HG02884 (cell line): ENCODE results near the gene MEF2C.
"Not testable (repeated sequence)": the region's sequence is repeated elsewhere in the genome, so short reads cannot be mapped to it uniquely, and the experiment has no call there.

ENCODE experiments used
- ATAC-seq: cut with Tn5 transposase; IDR thresholded peaks from one replicate; pipeline ENCODE4 v1.9.1; 2021; ENCODE audit warnings: mild to moderate bottlenecking, moderate library complexity; ENCODE audit not compliant: unreplicated experiment

Gene MEF2C

DNA sequence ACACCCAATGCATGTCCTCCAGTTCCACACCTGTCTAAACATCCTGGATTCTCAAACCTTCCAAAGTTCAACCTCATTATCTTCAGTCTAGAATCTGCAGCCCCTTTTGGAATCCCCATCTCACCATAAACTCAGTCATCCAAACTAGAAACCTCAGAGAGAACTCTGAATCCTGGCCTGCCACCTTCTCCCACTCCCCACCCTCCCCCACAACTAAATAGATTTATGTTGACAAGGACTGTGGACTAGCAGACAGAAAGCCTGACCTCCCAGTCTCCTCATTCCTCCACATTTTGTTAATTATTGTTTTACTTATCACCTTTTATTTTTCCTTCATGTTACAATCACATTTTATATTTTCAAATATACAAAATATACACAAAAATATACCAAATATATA lies 76.6 kb downstream of the MEF2C start:
- ATAC-seq: no peak

DNA sequence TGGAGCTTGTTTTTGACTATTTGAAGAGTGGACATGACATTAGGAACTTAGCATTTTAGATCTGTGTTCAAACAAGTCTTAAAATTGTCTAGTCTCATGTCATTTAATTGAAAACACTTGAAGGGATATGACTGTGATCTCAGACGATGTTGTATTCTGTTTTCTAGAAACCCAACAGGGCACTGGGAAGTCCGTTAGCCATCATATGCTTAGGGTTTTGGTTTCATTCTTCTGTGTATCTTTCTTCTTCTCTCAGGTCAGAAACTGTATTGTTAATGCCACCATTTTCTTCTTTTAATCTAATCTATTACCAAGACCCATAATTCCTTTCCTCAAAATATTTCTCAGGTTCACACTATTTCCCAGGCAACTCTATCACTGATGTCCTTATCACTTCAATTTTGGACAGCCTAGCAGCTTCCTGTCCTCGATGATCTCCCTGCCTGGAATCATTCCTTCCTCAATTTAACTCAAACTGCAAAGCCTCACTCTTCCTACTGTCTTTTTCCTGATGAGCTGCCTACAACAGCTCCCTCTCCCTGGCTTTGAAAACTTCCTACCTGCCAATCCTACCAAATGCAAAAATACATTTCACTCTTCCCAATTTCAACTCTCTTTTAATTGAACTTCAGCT lies 77.7 kb downstream of the MEF2C start:
- ATAC-seq: peak; percentile 41

DNA sequence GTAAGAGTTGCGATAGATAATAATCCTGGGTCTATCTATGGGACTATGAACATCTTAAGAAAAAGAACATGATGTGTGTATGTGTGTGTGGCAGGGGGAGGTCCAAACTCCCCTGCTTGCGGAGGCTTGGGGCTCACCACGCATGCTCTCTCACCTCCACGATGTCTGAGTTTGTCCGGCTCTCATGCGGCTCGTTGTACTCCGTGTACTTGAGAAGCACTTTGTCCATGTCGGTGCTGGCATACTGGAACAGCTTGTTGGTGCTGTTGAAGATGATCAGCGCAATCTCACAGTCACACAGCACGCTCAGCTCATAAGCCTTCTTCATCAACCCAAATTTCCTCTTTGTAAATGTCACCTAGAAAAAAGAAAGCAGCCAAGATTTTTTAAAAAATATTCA lies 78.5 kb downstream of the MEF2C start:
- no peak for ATAC-seq

DNA sequence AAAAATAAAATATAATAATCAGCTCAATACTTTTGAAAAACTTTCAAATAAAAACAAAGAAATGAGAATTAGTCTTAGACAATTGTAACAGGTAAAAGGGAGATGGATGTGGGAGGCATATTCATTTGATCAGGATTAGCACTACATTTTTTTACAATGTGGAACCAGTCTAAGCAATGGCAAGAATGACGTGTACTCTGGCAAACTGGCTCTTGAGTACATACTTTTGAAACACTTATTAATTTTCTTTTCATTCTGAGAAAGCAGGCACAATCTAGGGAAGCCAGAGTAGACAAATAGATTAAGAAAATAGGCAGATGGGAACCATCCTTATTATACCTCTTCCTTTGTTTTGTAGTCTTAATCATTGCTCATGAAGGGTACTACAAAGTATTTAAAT lies 79.7 kb downstream of the MEF2C start:
- no peak for ATAC-seq

DNA sequence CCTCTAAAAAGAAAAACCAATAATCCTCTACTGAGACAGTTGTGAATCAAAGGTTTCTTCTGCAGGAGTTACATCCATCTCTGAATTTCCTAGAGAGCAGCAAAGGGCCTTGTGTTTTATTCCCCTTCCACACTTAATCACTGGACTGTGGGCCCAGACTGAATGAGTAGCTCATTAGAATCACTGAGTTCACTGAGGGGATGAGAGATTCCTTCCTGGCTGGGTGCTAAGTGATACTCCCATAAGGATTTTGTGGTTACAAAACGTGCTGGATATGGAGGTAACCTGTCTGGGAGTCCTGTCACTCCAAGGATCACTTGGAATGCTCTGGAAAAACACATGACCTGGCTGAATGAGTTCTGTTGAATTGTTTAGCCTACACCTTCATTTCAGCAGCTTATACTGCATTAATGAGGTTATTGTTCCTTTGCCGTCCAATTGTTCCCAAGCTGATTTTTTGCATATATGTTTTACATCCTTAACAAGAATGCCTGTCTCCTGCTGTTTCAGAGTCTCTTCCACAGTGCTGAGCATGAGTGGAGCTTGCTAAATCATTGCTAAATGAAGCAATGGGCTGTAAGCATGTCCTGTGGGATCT lies 82.9 kb downstream of the MEF2C start:
- ATAC-seq: no peak

DNA sequence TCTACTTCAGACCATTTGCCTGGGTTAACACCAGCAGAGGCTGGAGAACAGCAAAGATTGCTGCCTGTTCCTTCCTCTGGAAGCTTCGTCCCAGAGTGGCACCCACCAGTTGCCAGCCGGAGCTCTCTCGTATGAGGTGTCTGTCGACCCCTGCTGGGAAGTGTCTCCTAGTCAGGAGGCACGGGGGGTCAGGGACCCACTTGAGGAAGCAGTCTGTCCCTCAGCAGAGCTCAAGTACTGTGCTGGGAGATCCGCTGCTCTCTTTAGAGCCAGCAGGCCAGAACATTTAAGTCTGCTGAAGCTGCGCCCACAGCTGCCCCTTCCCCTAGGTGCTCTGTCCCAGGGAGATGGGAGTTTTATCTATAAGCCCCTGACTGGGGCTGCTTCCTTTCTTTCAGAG lies 84.1 kb downstream of the MEF2C start:
- ATAC-seq: not testable (repeated sequence)

GRCh38 chr5:88793797-88794196 lies 89.2 kb downstream of the MEF2C start:
- not testable (repeated sequence) for ATAC-seq

- peak; percentile 49 for ATAC-seq
Observed at GRCh38 chr5:88792144-88792840, 90.7 kb downstream of the MEF2C start.

- no peak for ATAC-seq
Observed at GRCh38 chr5:88787856-88788255, 95.1 kb downstream of the MEF2C start.

- ATAC-seq: no peak
Observed at GRCh38 chr5:88786789-88787188, 96.2 kb downstream of the MEF2C start.

DNA sequence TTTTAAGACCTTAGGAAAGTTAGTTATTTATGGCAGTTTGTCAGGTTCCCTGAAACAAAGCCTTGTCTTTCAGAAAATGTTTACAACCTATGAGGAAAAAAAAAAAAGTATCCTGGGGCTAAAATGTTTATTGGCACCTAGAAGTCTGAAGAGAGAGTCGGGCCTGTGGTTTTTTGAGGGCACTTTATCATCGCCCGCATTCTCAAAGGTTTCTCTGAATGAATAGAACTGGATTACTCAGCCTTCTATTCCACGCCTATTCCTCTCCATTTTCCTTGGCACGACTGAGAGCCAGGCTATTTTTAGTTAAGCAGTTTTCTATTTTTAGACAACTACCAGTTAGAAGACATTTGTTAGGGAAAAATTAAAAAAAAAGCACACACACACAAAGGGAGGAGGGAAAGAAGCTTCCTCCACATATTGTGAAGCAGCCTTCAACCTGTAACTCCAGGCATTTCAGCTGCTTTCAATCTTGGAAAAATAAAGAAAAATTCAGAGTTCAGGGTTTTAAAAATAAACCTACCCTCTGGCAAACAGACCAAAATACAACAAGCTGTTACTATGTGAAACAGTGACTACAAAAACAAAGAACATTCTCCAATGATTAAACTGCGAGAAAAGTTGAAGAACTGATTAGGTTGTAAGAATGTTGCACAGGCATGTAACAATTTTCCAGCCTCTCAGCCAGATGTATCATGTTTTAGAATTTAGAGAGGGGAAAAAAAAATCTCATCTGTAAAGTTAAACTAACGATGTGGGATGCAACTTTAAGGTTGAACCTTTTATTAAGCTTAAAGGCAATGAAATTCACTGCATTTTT lies 97.0 kb downstream of the MEF2C start:
- ATAC-seq: peak; percentile 61

DNA sequence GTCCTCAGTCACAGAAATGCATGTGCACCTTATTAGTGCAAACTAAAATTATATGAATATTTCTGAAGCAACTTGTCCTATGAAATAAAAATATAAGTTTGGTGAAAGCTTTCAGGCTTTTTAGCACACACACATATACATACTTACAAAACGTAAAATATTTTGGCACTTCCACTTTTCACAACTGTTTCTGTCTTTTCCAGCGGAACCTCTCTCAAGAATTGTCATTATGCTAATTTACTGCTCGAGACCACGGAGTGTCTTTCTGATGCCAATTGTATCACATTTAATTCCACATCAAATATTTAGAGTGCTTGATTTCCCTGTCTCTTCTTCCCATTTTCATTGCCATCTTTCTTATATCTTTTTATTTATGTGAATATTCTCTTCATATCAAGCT lies 100.4 kb downstream of the MEF2C start:
- no peak for ATAC-seq

DNA sequence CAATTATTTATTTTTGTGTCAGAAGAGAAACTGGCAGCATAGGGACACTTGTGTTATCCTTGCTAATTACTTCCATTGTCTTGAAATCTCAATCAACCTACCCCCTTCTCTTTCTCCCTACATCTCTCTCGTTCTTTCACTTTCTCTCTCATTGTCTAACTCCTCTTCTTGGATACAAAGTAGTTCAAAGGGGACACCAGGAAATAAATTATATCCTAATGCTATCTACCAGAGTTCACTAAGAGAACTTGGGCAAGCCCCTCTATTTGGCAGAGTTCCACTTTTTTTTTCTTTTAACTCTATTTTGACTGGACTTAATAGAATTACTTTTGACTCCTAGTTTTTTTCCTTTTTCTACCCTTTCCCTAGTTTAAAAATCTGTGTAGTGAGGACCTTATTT lies 102.2 kb downstream of the MEF2C start:
- no peak for ATAC-seq

DNA sequence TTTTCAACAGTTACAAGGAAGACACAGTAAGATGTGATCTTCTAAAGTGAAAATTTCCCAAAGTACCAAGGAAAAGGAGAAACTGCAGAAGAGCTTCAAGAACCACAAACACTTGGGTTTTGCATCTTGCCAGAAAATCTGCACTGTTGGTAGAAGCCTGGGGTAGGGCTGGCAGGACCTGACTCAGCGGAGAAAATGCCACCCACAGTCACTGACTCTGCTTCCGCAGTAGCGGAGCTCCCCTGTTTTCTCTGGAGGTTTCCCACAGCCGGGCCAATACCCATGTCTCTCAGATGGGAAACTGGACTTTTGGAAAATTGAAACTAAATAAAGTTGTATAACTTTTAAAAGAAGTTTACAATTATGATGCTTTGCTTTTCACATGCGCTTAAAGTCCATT lies 104.2 kb downstream of the MEF2C start:
- ATAC-seq: no peak

DNA sequence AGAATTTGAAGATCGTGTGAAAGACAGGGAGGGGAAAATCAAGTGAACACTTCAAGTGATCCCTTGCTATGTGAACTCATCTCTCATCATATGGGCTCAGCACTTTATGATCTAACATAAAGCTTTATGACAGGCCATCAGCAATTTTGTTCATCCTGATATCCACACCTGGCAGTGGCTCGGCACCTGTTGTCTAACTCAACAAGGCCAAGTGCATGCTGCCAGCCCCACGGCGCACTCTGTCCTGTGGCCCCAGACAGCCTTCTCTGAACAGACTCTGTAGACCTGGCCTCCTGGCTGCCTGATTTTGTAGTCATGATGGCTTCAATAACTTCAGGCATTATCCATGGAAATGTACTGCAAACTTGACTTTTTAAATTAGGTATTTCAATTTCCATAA lies 106.3 kb downstream of the MEF2C start:
- ATAC-seq: no peak

DNA sequence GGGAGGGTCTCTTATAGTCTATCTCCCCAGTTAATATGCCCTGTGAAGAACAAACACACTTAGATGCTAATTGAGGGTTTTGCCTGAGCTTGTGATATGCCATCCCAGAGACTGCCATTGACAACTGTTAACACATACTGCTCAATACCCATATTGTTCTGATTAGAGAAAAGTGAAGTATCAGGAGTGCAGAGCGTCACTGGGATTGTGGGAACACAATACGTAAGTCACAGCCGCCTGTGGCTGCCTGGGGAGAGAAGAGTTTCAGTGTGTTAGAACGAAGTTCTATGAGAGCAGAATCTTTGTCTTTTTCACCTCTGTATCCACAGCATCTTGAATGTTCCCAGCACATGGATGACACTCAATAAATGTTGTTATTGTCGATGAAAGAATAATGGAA lies 110.2 kb downstream of the MEF2C start:
- no peak for ATAC-seq

DNA sequence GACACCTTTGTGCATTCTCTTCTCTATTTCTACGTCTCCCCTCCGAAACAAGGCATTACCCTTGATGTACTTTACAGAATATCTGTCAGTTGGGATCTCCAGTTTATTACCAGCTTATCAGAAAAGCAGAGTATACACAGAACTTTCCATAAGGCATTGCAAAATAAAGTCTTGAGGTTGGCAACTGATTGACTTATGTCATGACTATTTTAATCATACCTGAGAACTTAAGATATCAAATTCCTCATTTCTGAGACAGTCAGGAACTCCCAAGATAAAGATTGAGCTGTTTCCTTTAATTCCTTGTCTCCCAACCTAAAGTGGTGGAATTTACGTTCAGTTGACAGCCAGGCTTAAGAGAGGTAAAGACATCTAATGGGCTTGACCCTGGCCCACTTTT lies 110.9 kb downstream of the MEF2C start:
- ATAC-seq: no peak

GRCh38 chr5:88770276-88771257 lies 112.4 kb downstream of the MEF2C start:
- ATAC-seq: peak; percentile 42

- ATAC-seq: no peak
Observed at GRCh38 chr5:88769165-88769564, 113.8 kb downstream of the MEF2C start.

GRCh38 chr5:88768411-88768810 lies 114.6 kb downstream of the MEF2C start:
- ATAC-seq: no peak
